GM12892 (cell line): ENCODE results near the gene HK2.
A peak's percentile ranks its signal among the peaks of the same experiment; 100 is the strongest.

Experiments
- DNase-seq: peaks from one replicate; pipeline ENCODE4 v3.0.0; 2011; ENCODE audit not compliant: insufficient read length
- FAIRE-seq: peaks from 2 replicates; lab custom pipeline; 2011; peaks lifted over from hg19 to GRCh38; lab: Jason Lieb, UNC
- POLR2A ChIP-seq: IDR thresholded peaks from 2 replicates; pipeline ENCODE4 v1.6.1; 2011; ENCODE audit warnings: low read depth, low read length, control low read depth
- POLR2AphosphoS5 ChIP-seq: IDR thresholded peaks from 2 replicates; pipeline ENCODE4 v1.6.1; 2011; ENCODE audit warnings: low read depth, low read length, control low read depth
- TAF1 ChIP-seq: IDR thresholded peaks from 2 replicates; pipeline ENCODE4 v1.6.1; 2011; ENCODE audit warnings: low read depth, mild to moderate bottlenecking, control low read depth, low read length, borderline replicate concordance

Gene HK2

DNA sequence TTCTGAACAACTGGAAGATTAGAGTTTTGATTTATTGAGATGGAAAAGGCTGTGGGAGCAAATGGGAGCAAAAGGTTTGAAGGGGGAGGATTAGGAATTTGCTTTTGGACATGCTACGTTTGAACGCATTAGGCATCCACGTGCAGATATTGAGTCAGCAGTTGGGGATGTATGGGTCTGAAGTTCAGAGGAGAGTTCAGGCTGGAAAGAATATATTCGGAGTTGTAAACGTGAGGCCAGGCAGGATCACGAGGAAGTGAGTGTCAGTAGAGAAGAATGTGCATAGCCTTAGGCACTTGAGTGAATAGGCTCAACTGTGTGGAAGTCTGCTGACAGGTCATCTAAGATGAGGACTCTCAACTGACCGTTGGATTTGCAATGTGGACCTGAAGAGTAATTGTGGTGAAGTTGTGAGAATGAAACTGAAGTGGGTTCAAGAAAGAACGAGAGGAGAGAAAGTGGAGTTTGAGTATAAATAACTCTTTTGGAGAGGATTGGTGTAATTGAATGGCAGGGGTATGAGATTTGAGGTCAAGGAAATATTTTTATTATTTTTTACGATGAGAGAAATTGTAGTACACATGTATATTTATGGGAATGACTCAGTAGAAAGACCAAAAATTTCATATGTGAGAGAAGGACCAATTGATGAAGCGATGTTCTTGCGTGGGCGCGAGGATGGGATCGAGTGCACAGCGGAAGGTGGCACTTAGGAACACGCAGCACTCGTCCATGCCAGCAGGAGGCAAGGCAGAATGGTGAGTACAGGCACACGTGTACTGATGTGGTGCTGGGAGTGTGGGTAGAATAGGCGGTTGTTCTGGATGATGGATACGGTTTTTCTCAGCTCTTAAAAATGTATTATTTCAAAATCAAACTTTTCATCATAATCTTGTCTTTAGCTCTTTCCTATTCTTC is 84.0 kb downstream of the HK2 start:
- DNase-seq: no peak
- no peak for FAIRE-seq
- no peak for TF ChIP-seq POLR2A
- no peak for TF ChIP-seq TAF1
- TF ChIP-seq POLR2AphosphoS5: no peak

DNA sequence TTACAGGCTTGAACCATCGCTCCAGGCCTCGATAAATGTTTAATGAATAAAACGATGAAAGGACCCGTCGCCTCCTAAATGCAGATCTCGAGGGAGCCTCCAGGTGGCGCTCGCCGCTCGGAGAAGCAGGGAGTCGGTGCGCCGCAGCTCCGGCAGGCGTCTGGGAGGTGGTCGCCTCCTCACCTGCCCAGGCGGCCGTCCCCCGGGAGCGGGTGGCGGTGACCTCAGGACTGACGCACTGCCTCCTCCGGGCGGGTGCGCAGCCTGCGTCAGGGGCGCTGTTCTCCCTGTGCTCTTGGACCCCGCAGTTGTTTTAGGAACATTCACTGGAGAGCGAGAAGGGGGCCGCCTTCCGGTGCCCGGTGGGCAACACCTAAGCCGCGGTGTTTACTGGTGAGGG is 85.9 kb downstream of the HK2 start:
- FAIRE-seq (no peak), DNase-seq (peak; percentile 62)
- TF ChIP-seq POLR2AphosphoS5: no peak
- TF ChIP-seq POLR2A: no peak
- no peak for TF ChIP-seq TAF1

DNA sequence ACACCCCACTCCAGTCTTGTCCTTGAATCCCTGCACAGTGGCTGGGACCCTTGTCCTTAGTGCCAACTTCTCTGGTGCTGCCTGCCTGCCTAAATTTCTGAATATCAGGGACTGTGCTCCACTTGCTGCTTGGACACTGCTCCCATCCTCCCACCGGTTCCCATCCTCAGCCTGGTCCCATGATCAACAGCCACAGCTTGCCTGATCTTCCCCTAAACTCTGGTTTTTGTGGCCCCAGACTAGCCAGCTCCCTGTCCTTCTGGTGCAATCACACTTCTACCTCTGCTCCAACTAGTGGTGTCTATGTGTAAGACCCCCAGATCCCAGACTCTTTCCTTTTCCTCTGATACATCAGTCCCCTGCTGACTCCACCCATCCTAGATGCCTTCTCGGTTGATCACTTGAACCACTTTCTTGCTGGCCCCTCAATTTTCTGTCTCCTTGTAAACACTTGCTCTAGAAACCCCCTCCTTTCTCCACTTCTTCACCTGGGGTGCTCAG is 87.4 kb downstream of the HK2 start:
- FAIRE-seq (no peak), DNase-seq (no peak)
- no peak for TF ChIP-seq POLR2A
- no peak for TF ChIP-seq POLR2AphosphoS5
- no peak for TF ChIP-seq TAF1

DNA sequence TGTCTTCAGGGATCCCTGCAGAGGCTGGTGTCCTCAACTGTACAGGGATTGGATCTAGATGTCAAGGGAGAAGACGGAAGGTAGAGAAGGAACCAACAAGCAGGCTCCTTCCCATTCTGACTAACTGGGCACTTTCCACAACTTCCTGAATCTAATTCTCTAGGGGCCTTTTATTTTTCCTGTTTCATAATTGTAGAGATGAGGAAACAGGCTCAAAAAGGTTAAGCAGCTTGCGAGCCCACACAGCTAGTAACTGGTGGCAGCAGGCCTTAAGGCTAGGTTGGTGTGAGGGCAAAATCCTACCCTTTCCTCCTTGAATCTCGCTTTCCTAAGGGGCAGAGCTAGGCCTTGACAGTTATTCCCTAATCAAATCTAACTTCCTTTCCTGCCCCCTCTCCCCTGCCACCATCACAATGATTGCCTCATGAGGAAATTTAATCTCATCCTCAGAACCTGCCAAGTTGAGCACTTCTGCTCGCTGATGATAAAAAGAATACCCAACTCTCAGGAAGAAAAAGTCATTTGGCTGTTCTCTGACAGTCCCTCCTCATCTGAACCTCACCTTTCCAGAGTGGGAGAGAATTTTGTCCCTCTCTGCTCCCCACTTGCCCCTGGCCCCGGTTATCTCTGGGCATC is 88.8 kb downstream of the HK2 start:
- TF ChIP-seq POLR2A: no peak
- no peak for TF ChIP-seq POLR2AphosphoS5
- TF ChIP-seq TAF1: no peak
- FAIRE-seq (no peak), DNase-seq (no peak)

DNA sequence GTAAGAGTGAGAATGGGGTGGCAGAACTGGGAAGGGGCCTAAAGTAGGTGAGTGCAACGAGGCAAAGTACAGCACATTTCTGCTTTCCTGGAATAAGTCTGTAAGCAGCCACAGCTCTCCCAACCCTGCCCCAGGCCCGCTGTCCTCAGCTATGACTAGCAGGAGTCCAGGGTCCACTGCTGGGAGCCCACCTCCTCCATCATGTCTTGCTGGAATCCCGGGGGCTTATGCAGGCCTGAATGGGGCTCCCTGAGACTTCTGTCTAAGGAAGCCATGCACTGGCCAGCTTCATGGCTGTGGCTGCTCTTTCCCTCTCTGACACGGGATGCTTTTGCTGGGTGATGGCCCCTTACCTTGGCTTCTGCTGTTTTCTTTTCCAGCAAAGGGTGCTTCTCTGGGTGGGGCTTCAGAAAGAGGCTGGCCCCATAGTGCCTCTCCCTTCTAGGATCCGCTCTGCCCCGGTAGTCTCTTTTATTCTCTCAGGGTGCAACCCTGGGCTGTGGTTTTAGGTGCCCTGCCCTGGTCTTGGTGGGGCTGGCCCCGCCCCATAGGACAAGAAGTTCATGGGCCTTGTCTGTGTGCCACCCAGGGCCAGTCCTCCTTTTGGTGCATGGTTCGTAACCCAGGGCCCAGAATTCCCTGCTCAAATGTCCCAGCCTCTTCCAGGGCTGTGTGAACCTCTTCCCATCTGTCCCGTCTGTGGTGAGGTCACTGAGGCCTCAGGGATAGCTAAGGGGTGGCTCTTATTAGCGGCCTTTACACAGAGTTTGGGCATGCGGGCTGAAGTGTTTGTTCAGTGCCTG is 90.7 kb downstream of the HK2 start:
- no peak for DNase-seq
- TF ChIP-seq TAF1 (no peak), POLR2AphosphoS5 (no peak), POLR2A (no peak)
- no peak for FAIRE-seq

DNA sequence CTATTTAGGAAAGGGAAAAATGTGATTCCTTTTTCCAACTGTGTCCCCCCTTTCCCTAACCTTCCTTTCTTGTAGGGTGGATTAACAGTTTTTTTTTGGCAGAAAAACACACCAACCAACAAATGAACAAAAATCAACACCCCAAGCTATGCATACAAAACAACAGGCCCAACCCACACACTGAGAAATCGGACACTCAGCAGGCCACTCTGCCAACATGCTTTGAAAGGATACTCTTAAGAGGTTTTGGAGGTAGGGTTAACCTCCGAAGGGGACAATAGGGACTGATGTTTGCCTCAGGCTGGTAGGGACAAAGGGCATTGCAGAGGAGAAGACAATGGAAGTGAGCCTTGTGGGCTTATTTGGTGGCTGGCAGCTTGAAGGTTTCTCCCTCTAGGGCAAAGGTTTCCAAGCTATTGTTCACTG is 91.4 kb downstream of the HK2 start:
- TF ChIP-seq TAF1 (no peak), POLR2A (no peak)
- DNase-seq: no peak
- FAIRE-seq: no peak

DNA sequence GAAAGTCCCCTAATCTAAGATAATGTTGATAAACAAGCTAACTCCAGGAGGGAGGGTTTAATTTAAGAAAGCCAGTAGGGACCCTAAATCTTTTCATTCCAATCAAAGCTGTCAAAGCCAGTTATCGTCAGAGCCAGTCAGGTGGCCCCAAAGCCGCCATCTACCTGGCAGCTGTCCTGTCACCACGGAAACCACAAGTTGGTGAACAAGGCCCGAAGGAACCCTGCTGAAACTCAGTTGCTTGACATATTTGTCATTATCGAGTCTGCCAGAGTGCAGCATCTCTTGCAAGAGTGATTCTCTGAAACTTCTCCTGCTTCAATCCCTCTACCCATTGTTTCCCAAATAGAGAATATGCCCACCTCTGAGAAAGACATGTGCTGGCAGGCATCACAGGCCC is 93.7 kb downstream of the HK2 start:
- TF ChIP-seq TAF1: no peak
- TF ChIP-seq POLR2AphosphoS5: no peak
- no peak for TF ChIP-seq POLR2A
- DNase-seq (no peak), FAIRE-seq (no peak)

DNA sequence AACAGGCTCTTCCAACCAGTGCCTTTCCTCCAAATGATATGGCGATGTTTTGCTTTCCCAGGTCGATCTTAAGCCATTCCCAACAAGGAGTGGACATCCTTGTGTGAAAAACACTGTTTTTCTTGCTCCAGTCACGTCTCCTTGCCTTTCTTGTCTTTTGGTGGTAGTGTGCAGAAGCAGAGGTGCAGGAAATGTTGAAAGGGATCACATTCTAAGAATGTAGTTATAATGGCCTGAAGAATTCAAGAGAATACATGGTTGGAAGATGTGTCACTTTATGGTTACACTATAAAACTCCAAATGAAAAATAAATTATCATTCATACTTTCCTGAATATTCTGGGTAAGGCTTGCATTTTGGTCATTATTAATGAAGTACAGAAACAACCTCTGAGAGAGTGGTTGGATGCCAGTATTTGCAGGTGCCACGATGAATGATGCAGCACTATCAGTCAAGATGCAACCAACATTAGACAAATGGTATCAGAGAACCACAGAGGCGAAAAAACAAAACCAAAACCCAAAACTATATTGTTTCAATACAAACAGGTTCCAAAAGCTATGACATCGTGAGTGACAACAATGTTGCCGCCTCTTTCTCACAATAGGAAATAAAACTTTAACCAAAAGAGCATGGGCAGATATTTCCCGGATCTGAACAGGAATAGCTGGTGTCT is 97.0 kb downstream of the HK2 start:
- DNase-seq (no peak), FAIRE-seq (no peak)
- TF ChIP-seq TAF1 (no peak), POLR2AphosphoS5 (no peak), POLR2A (no peak)

DNA sequence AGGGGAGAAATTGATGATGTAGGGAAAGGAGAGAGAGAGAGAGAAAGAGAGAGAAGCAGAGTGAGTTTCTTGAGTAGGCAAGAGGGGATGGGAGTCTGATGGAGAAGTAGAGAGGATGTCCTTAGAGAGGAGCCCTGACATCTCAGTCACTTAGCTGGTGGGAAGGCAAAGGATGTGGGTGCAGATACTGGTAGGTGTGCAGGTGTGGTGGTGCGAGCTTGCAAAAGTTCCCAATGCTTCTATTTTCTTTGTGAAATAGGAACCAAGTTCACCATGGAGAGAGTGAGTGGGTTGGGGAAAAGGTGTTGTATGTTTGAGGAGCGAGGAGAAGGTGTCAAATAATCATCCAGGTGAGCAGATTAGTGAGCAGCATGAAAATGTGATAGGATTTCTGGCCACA is 98.0 kb downstream of the HK2 start:
- DNase-seq (no peak), FAIRE-seq (no peak)
- no peak for TF ChIP-seq POLR2A
- TF ChIP-seq TAF1: no peak
- no peak for TF ChIP-seq POLR2AphosphoS5

DNA sequence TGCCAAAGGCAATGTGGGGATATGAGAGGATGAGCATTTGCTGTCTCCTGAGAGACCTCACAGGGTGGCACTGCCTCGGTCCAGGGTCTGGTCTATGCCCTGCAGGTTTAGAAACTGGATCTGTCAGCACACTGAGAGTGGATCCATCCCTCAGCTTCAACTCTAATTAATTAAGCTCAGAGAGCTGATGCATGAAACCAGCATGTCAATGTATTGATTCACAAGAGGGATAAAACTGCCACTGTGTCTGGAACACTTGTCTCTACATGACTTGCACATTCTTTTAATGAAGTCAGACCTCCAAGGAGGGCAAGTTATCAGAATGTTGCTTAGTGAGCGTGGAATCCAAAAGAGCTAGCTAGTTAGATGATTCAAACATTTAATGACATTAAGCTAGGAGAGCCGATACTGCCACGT is 102.1 kb downstream of the HK2 start:
- TF ChIP-seq POLR2A (no peak), POLR2AphosphoS5 (no peak), TAF1 (no peak)
- FAIRE-seq: no peak

DNA sequence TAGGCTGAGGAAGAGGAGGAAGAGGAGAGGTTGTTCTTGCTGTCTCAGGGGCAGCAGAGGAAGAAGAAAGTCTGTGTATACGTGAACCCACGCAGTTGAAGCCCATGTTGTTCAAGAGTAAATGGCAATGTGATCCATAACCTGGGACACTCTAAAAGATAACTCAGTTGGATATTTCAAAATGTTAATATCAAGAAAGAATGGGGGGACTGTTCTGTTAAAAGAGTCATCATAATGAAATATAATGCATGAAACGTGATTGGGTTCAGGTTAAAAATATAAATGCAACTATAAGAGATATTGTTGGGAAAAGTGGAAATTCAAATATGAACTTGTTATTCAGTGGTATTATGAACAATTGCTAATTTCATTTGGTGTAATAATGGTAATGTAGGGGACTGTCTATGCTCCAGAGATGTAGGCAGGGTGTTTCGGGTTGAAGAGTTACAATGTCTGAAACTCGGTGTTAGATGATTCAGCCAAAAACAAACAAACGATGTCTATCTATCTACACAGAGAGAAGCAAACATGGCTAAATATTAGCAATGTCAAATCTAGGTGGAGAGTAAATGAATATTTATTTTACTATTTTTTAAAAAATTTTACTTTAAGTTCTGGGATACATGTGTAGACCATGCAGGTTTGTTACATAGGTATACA is 103.4 kb downstream of the HK2 start:
- FAIRE-seq: no peak
- TF ChIP-seq TAF1 (no peak), POLR2AphosphoS5 (no peak), POLR2A (no peak)
- DNase-seq: no peak

More for the DNA sequence above, 102.1 kb downstream of the HK2 start:
- no peak for DNase-seq
